NCI-H510A treated with DMSO at 0.1 percent for 48 hours (cell line): ENCODE data around the gene ZNF19.

Source experiments
- DNase-seq: peaks from one replicate; lab custom pipeline; 2025; lab: John Stamatoyannopoulos, UW

Gene ZNF19

DNA sequence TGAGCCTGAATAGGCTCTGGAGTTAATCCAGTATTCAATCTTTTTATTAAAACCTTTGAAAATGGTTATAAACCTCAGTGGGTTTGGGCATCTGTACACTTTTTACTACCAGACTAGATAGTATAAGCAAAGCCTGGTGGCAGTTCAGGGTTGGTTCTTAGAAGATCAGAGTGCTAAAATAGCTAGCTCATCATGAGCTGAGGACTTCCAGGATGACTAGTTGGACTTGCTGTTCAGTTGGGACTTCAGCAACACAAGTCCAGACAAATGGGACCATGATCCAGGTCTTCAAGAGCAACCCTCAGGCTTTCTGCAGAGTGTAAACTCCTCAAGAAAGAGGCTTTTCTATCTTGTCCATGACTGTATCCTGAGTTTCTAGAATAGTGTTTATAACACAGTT lies 1.2 kb upstream of the ZNF19 start:
- no peak for DNase-seq

DNA sequence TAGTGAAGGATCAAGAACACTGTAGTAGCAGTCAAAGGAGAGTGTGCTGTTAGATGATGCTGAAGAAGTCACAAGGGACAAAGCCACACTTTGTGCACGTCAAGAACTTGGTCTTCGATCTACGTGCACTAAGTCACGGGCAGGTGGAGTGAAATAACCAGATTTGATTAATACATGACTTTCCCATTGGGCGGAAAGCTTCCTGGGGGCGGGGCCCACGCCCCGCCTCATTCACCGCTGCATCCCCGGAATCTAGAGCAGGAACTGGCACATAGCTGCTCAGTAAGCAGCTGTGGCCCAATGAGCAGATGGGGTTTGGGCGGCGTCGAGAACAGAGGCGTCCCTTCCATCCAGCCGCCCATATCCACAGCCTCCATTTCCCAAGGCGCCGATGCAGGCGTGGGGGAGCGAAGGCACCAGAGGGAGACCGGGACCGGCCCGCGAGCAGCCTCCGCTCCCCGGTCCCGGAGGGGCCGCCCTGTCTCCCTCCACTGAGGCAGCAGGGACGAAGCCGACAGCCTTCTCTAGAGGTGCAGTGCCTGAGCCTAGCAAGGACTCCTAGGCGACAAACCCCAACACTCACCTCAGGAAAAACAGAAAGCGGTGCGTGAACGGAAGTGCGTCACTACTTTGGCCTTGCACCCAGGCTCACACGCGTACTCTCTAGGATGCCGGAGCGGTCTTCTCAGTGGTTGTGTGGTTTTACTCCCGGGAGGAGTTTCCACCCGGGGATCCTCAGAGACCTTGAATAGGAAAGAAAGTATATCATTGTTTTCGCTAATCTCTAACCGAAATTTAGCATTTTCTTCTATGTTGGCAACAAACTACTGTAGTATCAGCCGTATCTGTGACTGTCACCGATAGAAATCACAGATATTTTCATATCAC lies 4.9 kb downstream of the ZNF19 start:
- peak; percentile 92 for DNase-seq

DNA sequence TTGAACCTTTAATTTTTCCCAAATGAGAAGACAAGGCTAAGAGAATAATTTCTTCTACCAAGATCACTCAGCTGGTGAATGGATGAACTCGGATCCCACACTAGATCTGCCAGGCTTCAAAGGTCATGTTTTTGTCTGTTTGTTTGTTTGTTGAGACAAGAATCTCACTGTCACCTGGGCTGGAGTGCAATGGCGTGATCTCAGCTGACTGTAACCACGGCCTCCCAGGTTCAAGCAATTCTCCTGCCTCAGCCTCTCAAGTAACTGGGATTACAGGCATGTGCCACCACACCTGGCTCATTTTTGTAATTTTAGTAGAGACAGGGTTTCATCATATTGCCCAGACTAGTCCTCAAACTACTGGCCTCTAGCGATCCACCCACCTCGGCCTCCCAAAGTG lies 6.6 kb downstream of the ZNF19 start:
- no peak for DNase-seq

DNA sequence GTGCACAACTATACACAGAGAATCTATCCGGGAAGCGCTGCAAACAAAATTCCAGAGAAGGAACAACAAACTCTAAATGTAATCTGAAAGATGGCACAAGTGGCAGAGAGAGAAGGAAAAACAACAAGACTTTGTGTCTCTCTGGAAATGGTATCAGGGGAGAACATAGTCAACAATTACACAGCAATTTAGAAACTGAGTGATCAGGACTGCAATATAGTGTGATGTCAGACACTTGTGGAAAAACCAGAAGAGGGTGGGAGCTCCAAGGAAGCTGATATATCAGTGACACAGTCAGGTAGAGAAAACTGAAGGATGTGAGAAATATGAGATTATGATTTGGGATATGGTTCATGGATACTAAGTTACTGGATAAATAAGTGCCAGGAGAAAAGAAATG lies 8.2 kb downstream of the ZNF19 start:
- no peak for DNase-seq

DNA sequence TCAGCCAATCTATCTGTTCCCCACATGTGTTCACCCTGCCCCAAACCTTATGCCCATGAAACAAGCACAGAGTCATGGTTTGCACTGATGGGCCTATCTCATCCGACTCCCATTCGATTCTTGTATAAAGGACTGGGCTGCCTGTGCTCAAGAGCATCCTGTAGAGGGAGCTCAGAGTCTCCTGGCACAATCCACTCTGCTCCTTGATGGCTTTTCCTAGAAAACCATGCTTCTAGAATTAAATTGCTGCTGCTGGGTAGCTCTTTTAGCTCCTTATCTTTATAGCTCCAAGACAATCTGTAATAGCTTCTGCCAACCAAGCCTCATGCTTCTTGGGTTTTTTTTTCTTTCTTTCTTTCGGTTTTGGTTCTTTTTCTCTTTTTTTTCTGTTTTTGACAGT lies 9.7 kb downstream of the ZNF19 start:
- no peak for DNase-seq

DNA sequence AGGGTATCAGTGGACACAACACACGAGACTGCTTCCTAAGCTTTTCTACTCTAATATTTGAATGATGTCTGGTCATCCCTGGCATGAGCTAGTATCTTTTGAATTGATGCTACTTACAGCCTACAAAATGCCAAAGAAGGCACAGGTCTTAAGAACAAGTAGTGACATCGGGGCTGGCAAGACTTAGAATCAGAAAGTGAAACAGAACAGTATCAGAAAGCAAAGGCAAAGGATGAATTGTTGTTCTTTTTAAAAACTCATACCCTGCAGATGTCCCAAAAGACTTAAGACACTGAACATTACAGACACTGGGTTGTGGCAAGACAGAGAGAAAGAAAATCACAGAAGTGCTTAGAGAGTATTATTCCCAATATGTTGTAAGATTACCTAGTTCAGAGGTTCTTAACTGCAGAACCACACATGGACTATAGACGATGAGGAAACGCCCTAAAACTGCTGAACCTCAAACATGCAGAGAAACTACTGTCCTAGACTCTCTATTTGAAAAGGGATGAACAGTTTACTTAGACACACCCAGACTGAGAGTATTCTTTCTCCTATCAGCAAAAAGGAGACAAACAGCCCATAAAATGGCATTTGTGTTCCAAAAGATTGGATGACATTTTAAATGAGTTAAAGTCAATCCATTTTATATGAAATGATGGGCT lies 12.5 kb downstream of the ZNF19 start:
- no peak for DNase-seq

DNA sequence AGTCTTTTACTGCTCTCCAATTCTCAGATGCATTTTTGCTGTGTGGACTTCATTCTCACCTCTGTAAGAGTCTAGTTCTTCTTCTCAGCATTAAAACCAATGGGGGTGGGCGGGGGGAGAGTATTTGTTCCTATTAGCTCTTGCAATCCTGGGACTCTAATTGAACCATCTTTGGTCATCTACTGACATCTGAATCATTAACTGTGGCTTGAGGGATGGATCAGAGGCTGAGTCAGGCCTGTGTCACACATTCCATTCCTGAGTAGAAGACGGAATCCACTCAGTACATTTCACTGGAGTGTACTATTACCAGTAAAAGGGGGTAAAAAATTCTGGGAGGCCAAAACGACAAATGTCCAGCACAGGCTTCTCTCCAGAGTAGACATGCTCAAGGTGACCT lies 14.3 kb downstream of the ZNF19 start:
- DNase-seq: no peak

DNA sequence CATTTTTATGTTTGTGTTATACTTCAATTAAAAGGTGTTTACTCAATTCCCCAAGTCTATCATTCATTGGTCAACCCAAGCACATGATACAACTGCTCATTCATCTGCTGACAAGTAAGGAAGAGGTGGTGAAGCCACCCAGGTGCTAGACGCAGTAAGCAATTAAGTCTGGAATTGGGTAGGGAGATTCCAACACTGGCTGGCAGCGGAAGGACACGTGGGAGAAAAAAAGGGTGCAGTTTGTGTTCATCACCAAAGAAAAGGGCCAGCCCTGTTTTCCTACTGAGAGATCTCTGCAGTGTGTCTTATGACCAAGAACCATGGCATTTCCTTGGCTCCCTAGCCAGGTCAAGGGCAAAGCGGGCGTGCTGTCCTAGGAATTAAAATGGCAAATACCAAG lies 15.2 kb downstream of the ZNF19 start:
- DNase-seq: no peak

DNA sequence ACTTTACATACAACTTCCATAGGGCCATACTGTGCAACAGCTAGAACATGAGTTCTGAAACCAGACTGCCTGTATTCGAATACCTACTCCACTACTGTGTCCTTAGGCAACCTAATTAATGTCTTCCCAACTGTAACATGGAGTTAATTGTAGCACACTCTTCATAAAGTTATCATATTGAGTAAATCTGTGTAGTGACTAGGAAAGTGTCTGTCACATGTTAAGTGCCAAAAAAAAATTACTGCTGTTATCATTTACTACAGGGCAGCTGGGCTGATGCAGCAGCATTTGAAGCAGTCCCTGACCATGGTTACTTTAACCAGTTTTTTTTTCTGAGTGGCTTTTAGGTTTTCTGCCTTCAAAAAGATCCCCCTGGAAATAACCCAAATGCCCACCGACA lies 16.2 kb downstream of the ZNF19 start:
- no peak for DNase-seq

DNA sequence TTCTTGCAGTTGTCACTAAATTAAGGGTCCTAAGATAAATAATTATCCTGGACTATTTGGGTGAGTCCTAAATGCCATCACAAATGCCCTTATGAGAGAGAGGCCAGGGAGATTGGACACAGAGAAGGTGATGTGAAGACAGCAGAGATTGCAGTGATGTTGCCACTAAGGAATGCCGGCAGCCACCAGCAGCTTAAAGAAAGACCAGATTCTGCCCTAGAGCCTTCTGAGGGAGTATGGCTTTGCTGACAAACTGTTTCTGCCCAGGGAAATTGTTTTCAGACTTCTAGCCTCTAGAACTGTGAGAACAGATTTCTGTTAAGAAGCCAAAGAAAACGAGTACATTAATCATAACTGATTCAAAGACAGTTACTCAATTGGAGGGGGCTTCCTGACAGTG lies 17.1 kb downstream of the ZNF19 start:
- no peak for DNase-seq

DNA sequence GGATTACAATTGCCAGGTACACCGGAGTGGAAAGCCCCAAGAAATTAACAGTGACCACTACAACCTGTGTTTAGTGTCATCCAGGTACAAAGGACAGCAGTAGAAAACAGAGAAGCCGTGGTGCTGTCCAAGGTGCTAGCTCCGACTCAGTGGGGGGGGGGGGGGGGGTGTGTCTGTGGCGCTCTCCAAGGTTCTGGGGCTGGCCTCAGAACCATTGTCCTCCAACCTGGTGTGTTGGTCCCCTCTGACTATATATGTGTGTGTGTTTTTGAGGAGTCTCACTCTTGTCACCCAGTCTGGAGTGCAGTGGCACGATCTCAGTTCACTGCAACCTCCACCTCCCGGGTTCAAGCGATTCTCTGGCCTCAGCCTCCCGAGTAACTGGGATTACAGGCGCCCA lies 21.3 kb downstream of the ZNF19 start:
- DNase-seq: no peak

DNA sequence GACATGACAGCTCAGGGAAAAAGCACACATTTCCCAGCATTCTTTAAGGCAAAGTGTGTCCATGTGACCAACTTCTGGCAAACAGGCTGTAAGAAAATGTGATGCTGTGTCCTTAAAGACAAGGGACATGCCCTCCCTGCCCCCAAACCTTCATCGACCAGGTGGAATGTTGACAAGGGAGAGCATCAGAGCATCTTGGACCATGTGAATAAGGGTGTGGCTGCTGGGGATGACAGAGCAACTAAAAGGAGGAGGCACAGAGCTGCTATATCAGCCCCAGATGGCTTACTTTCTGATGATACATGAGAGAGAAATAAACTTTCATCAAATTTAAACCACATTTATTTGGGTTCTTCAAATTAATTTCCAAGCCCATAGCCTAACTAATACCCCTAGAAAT lies 24.9 kb downstream of the ZNF19 start:
- DNase-seq: no peak

DNA sequence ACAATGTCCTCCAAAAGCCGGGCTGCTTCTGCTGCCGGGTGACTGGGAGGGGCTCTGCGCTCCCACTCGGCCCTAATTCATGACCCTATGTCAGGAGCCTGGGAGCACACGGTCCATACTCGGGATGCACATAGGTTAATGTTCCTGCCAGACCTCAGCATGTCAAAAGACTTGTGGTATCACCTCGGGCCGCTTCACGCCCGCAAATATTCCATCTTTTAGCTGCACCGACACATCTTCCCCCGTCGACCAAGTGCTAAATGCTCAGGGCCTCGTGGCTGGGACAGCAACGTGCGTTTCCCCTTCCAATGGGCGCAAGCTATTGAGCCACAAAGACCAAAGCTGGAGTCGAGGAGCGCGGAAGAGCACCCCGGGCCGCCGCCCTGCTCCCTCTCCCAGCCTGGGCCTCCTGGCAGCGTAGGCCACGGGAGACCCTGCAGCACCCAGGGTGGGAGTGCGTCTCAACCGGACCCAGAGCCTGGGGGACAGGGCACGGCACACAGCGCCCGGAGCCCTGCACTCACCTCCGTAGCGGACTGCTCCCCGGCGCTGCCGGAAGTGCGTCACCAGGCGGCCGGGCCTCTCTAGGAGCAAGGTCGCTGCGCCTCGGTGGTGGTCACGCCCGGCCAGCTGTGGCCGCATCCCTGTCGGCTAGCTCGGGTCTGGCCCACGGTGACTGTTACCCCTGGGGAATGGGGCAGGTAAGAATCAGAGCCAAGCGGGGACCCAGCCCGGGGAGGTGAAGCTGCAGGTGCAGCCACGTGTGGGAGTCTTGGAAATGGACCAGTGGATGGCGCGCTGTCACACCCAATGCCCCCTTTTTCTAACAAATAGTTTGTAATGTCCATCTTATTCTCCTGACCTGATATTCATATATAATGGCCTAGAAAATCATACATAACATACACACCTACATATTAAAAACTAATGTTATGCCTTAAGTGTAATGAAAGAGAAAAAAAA lies 27.2 kb downstream of the ZNF19 start, which contains the start of gene ZNF23:
Gene ZNF23, minus strand, starts transcription at position 562 of the 963 bp plus-strand sequence. CDS start 5,451 bp downstream, outside the sequence.
- peak; percentile 6 for DNase-seq

DNA sequence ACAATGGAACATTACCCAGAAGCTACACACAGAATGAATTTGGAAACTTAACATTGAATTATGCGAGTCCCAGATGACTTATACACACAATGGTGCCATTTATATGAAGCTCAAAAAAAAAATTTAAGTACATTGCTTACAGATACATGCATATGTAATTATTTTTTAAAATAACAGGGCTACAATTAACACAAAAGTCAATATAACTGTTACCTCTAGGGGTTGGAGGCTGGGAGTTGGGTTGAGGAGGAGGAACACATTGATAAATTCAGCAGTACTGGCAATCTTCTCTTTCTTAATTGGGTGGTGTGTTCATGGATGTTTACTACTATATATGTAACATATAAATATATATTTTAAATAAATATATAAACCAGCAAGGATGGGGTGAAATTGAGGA lies 28.2 kb downstream of the ZNF19 start:
- DNase-seq: no peak

DNA sequence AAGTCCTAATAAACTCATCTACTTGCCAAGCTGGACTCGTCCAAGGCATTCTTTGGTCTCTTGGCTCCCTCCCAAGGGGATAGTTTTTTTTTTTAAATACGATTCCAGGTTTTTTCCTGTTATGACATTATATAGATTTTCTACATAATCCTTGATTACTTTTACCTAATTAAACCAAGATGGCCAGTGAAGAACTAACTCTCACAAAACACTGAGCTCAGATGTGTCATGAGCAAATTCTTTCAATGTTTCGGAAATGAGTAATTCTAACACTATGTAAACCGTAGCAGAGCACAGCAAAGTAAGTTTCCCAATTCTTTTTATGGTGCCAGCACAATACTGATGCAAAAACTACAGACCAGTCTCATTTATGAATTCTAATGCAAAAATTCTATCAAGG lies 28.9 kb downstream of the ZNF19 start:
- DNase-seq: no peak

DNA sequence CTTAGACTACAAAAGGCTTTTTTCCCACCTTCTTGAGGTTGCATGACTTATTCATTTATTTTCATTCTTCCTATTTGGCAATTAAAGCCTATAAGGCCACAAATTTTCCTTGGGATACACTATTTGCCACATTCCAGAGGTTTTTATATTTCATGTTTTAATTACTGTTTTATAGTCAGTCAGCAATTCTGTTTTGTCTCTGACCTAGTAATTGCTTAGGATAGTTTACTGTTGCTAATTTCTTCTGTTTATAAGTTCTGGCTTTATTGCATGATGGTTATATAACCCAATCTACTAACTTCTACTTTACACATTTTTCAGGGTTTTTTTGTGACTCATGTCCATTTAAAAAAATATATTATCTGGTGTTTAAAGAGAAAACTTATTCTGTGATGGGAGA lies 29.6 kb downstream of the ZNF19 start:
- DNase-seq: no peak

DNA sequence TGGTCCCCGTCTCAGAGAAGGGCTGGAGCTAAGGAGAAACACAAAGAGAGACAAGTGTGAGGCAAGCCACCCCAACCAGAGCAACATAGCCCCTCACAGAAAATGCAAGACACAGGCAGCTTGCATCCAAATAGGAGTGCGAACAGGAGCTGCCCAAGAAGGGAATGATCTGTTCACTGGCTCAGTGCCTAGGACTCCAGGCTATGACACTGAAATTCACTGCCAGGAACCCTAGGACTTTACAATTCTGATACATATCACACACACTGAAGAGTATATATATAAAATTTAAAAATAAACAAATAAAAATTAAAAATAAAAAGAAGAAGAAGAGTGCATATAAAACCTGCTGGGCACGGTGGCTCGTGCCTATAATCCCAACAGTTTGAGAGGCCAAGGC lies 32.3 kb downstream of the ZNF19 start:
- DNase-seq: no peak

DNA sequence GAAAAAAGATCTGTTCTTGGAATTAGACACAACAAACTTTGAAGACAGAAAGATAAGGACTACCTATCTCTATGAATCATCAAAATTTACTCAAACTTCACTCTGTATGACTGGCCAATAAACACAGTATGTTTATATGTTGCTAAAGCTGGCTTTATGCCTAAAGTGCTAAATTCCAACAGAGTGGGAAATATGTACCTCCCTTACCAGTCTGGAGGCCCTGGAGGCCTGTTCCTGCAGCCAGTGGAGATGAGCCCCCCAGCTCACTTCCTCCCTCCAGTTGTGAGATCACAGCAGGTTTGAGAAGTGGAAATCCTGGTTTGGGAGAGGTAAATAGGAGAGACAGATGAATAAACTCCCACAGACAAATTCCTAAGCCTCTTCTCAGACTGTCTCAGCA lies 36.1 kb downstream of the ZNF19 start:
- no peak for DNase-seq

DNA sequence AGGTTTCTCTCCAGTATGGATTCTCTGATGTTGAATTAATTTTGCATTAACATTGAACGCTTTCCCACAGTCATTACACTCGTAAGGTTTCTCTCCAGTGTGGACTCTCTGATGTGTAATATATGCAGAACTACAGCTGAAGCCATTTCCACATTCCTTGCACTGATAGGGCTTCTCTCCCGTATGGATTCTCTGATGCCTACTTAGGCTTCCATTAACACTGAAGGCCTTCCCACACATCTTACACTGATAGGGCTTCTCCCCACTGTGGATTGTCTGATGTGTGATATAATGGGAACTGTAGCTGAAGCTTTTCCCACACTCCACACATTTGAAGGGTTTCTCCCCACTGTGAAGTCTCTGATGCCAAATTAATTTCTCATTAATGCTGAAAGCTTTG lies 40.1 kb downstream of the ZNF19 start:
- DNase-seq: no peak

DNA sequence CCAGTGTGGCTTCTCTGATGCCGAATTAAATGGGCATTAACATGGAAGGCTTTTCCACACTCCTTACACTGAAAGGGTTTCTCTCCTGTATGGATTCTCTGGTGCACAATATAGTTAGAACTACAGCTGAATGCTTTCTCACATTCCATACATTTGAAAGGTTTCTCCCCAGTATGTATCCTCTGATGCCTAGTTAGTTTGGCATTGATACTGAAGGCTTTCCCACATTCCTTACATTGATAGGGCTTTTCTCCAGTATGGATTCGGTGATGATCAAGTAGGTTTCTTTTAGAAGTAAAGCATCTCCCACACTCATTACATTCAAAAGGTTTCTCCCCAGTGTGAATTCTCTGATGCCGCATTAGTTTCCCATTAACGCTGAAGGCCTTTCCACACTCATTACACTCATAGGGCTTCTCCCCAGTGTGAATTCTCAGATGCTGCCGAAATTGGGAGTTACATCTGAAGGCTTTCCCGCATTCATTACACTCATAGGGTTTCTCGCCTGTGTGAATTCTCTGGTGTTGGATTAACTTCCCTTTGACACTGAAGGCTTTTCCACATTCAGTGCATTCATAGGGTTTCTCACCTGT lies 40.8 kb downstream of the ZNF19 start:
- DNase-seq: no peak

DNA sequence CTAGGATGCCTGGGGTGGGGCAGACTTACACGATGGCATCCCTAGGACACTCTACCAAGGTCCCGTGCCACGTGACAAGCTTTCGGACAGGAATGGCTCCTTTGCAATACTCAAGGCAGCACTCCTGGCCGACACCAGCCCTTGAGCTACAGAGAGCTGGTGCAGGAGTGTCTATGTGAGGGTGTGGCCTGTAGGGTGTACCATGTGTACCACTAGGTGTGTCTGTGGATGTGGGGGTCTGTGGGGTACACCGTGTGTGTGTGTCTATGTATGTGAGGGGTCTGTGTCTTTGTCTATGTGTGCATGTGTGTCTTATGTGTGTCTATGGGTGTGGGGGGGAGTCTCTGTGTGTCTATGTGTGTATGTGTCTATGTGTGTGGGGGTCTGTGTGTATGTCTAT lies 45.4 kb downstream of the ZNF19 start:
- DNase-seq: no peak

DNA sequence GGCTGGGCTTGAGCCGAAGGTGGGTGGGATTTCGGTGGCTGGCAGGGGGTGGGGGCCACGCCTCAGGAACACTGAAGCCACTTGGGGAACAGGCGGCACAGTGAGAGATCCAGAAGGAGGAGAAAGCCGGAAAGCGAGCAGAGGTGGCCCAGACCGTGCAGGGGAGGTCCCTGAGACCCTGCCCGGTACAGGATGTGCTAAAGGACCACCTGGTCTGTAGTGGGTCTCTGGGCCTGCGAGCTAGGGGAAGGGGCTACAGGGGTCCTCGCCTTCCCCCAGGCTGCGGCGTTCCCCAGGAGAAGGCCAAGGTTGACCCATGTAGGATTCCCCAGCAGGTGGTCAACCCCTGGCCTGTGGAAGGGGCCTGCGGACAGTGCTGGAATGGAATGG lies 47.1 kb downstream of the ZNF19 start, which contains the start of gene TLE7:
Gene TLE7, minus strand, starts transcription at position 4 of the 390 bp plus-strand sequence. CDS start 8,730 bp downstream, outside the sequence.
- DNase-seq: no peak
